ENCODE results near the gene GOLGA6L9. TPM values are rescaled to one million over a fixed set of nuclear protein-coding genes. Genes with fewer than 3 reads are reported as not detected.
"Not testable (repeated sequence)": the region's sequence is repeated elsewhere in the genome, so short reads cannot be mapped to it uniquely, and the experiment has no call there.

Gene GOLGA6L9
- total RNA-seq, 2 experiments from 2014 or later: 1.3 to 1.8 TPM

DNA sequence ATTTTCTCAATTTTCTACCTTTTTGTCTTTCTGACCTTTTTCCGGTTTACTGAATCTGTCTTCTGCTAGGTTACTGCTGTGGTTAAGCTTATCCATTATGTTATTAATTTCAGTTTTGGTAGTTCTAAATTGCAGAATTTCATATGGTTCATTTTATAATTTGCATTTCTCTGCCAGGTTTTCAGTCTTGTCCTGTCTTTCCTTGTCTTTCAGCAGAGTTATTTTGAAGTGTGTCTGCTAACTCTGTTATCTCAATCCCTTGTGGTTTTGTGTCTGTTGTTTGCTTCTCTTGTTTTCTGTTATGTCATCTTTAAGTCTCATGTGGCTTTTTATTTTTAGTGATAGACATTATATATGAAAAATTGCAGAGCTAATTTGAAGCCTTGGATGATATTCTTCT is 18.0 kb upstream of the GOLGA6L9 start:
- H3K4me1 Mint-ChIP-seq; H3K4me3 Mint-ChIP-seq; H3K27ac Mint-ChIP-seq; H3K27me3 Mint-ChIP-seq; CTCF ChIA-PET; DNase-seq; POLR2A ChIA-PET; H3K9me3 Mint-ChIP-seq; H3K36me3 Mint-ChIP-seq (ENCODE audit: low read depth): not testable (repeated sequence)

DNA sequence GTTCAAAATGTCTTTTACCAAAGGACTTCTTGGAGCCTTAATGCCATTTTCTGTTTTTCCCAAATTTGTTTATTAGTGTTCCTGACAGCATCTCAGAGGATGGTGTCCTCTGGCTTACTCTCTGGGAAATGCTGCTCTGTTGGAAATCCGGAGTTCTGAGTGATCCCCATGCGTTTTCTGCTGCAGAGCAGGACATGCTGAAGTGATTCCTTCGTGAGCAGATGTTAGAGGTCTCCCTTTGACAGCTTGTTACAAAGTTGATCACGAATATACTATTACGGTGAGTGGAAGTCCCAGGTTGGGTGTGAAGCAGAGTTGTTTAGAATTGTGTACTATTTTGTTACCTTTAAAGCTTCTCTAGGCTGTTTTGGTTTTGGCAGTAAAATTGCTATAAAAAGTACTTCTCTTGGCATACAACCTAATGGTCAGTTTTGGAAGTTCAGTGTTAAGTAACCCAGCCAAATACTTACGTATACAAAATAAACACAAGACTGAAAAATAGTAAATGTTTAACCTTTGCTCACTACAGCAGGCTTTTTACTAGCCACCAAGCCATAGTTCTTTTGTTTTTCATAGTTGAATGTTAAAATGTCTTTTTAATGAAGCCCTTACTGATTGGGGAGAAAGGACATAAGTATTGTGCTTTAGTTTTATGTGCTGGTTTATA is 15.0 kb upstream of the GOLGA6L9 start:
- H3K36me3 Mint-ChIP-seq (ENCODE audit: low read depth); H3K27me3 Mint-ChIP-seq; POLR2A ChIA-PET; H3K4me1 Mint-ChIP-seq; H3K4me3 Mint-ChIP-seq; CTCF ChIA-PET; H3K9me3 Mint-ChIP-seq; DNase-seq; H3K27ac Mint-ChIP-seq: not testable (repeated sequence)

DNA sequence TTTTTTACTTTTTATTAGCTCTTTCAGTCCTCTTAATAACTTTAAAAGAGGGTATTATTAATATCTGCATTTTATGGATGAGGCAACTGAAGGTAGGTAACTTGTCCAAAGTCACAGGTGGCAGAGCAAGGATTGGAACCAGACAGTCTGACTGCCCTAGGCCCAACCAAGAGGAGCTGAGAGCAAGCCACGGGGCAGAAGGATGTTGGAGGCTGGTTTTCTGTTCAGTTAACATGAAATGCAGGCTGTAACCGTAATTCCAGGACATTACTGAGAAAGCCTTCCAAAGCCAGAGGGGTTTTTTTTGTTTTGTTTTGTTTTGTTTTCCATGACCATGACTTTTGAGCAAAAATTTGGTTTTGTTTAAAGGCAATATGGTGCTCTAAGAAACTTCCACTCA is 9.1 kb upstream of the GOLGA6L9 start:
- H3K4me3 Mint-ChIP-seq; POLR2A ChIA-PET; H3K9me3 Mint-ChIP-seq; CTCF ChIA-PET; H3K36me3 Mint-ChIP-seq (ENCODE audit: low read depth); H3K4me1 Mint-ChIP-seq; DNase-seq; H3K27me3 Mint-ChIP-seq: not testable (repeated sequence)
- H3K27ac Mint-ChIP-seq: peak overlapping the region; percentile 75

DNA sequence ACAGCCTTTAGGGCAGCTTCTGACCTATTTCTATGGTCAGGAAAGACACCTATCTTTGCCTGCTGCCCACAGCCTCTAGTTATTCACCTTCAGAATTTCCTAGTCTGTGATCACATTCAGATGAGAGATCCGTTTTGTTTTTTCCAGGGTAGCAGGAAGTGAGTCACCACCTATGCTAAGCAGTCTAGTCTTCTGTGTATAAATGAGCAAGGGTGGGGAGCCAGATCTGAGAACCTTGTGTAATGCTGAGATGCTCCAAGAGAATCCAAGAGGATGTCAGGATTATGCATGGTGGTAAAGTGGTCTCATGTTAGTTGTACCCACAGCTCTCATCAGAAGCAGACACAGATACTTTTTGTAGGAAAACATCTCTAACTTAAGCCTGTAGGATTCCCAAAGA is 8.7 kb upstream of the GOLGA6L9 start:
- H3K4me1 Mint-ChIP-seq; POLR2A ChIA-PET; H3K27me3 Mint-ChIP-seq; H3K27ac Mint-ChIP-seq; H3K9me3 Mint-ChIP-seq; H3K4me3 Mint-ChIP-seq; DNase-seq; CTCF ChIA-PET; H3K36me3 Mint-ChIP-seq (ENCODE audit: low read depth): not testable (repeated sequence)

DNA sequence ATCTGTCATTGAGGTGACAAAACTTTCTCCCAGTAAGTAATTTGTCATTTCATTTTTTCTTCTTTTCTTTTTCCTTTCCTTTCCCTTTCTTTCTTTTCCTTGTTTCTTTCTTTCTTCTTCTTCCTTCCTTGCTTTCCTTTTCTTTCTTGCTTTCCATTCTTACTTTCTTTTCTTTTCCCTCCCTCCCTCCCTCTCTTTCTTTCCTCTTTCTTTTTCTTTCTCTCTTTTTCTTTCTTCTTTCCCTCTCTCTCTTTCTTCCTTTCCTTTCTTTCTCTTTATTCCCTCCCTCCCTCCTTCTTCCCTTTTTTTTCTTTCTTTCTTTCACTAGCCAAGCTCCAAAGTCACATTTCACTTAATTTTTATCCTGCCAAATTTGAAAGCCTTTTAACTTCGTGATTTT is 2.5 kb upstream of the GOLGA6L9 start:
- DNase-seq; H3K27ac Mint-ChIP-seq; H3K4me3 Mint-ChIP-seq; CTCF ChIA-PET; H3K9me3 Mint-ChIP-seq; H3K4me1 Mint-ChIP-seq; H3K27me3 Mint-ChIP-seq; POLR2A ChIA-PET; H3K36me3 Mint-ChIP-seq (ENCODE audit: low read depth): not testable (repeated sequence)

DNA sequence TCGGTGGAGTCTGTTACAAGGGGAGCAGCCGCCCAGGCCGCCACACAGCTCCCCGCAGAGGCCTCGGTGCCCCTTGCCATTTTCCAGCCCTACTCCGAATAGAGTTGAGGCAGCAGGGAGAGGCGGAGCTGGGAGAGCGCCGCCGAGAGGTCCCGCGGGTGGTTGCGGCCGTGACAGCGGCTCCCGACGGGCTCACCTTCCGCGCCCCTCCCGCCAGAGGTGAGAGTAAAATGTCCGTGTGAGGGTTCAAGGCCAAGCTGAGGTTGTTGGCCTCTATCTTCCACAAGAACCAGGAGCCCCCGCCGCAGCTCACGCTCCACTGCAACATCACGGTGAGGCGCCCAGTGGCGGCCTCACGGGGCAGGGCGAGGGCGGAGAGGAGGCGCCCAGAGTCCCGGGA is 15.8 kb downstream of the GOLGA6L9 start:
- DNase-seq; CTCF ChIA-PET; H3K9me3 Mint-ChIP-seq; POLR2A ChIA-PET; H3K36me3 Mint-ChIP-seq (ENCODE audit: low read depth); H3K27ac Mint-ChIP-seq; H3K27me3 Mint-ChIP-seq; H3K4me1 Mint-ChIP-seq; H3K4me3 Mint-ChIP-seq: not testable (repeated sequence)

DNA sequence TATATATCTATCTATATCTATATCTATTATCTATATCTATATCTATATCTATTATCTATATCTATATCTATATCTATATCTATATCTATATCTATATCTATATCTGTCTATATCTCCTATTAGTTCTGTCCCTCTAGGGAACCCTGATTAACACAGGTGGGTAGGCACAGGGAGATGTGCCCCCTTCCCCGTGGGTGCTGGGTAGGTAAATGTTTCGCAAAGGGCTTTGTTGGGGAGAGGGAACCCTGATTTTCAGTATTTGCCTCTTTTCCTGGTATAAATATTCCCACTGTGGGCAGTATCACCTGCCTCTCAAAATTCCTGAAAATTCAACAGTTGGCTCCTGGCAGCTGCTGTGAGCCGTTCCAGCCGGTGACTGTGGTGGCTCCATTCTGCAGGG is 27.7 kb downstream of the GOLGA6L9 start:
- POLR2A ChIA-PET; H3K36me3 Mint-ChIP-seq (ENCODE audit: low read depth); CTCF ChIA-PET; DNase-seq; H3K9me3 Mint-ChIP-seq; H3K4me1 Mint-ChIP-seq; H3K27me3 Mint-ChIP-seq; H3K27ac Mint-ChIP-seq; H3K4me3 Mint-ChIP-seq: not testable (repeated sequence)

DNA sequence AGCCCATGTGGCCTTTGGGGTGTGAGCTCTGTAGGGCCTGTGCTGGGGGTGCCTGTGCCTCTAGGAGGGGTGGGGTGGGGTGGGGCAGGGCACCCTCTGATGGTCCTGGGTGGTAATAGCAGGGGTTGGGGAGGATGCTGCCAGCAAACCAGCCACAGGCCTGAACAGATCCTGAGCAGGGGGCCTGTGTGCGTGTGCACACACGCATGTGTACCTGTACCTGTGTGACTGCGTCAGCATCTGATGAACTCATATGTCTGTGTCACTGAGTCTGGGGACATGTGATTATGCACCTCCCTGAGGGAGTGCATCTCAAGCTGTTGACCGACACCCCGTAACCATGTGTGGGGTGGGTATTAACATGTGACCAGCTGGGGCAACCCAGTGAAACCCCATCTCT is 36.0 kb downstream of the GOLGA6L9 start:
- H3K27ac Mint-ChIP-seq; H3K4me3 Mint-ChIP-seq; H3K4me1 Mint-ChIP-seq; CTCF ChIA-PET; DNase-seq; H3K36me3 Mint-ChIP-seq (ENCODE audit: low read depth); H3K27me3 Mint-ChIP-seq; H3K9me3 Mint-ChIP-seq; POLR2A ChIA-PET: not testable (repeated sequence)

DNA sequence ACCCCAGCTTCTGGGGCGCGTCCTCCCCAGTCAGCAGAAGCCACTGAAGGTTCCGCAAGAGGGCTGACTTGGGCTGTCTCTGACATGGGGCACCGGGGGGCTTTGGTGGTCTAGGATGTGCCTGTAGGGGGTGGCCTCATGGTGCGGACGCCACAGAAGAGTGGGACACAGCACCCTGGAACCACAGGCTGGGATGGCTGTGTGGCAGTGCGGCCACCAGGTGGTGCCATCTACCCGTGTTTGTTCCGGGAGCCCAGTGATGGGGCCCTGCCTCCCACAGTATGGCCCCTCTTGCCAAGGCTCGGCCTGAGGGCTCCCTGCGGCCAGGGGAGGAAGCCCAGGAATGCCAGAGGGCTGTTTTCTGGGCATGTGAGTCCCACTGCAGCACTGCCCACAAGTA is 38.6 kb downstream of the GOLGA6L9 start:
- H3K27ac Mint-ChIP-seq; H3K4me3 Mint-ChIP-seq; H3K9me3 Mint-ChIP-seq; DNase-seq; H3K36me3 Mint-ChIP-seq (ENCODE audit: low read depth); H3K27me3 Mint-ChIP-seq; H3K4me1 Mint-ChIP-seq; CTCF ChIA-PET; POLR2A ChIA-PET: not testable (repeated sequence)

DNA sequence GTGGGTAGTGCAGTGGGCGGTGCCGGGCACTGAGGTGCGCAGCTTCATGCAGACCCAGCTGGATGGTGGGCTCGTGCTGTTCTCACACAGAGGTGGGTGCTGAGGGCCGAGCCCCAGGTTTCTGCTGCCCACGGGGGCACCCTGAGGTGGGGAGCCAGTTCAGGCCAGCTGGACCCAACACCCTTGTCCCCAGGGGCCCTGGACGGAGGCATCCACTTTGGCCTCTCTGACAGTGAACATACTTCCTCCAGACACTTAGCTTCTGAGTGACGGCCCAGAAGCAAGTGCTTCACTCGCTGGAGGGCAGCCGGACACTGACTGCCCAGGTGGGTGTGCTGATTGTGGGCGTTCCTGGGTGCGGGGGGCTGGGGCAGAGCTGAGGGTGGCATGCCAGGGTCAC is 39.8 kb downstream of the GOLGA6L9 start:
- H3K27ac Mint-ChIP-seq, POLR2A ChIA-PET, CTCF ChIA-PET: not testable (repeated sequence)

DNA sequence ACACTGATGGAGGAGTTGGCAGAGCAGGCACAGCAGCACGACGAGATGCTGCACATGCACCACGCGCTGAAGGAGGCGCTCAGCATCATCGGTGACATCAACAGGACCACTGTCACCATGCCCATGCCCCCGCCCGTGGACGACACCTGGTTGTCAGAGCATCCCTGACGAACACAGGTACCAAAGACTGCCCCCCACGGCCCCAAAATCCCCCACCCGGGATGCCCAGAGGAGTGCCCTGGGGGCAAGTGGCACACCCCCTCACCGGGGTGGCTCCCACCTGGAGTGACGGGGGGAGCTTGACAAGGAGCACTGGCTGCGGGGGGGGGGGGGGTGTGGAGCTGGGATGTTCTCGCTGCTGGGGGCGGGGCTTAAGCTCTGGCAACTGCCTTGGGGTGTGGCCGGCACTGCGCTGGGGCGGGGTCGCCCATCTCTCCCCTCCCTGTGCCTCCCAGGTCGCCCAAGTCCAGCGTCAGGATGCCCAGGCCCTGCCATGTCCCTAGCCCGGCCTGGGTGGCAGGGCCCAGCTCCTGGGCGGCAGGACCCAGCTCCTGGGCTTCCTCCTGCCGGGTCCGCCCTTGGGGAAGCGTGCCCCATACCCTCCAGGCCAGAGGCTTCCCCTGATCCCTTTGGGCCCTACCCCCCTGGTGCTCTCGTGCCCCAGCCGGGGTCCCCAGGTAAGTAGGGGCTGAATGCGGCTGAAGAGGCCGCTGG is 42.8 kb downstream of the GOLGA6L9 start:
- H3K9me3 Mint-ChIP-seq; POLR2A ChIA-PET; CTCF ChIA-PET; H3K4me1 Mint-ChIP-seq; H3K27me3 Mint-ChIP-seq; DNase-seq; H3K36me3 Mint-ChIP-seq (ENCODE audit: low read depth); H3K4me3 Mint-ChIP-seq; H3K27ac Mint-ChIP-seq: not testable (repeated sequence)

More for the DNA sequence above, 39.8 kb downstream of the GOLGA6L9 start:
- H3K36me3 Mint-ChIP-seq (ENCODE audit: low read depth); H3K4me3 Mint-ChIP-seq; H3K27me3 Mint-ChIP-seq; H3K9me3 Mint-ChIP-seq; DNase-seq; H3K4me1 Mint-ChIP-seq: not testable (repeated sequence)

DNA sequence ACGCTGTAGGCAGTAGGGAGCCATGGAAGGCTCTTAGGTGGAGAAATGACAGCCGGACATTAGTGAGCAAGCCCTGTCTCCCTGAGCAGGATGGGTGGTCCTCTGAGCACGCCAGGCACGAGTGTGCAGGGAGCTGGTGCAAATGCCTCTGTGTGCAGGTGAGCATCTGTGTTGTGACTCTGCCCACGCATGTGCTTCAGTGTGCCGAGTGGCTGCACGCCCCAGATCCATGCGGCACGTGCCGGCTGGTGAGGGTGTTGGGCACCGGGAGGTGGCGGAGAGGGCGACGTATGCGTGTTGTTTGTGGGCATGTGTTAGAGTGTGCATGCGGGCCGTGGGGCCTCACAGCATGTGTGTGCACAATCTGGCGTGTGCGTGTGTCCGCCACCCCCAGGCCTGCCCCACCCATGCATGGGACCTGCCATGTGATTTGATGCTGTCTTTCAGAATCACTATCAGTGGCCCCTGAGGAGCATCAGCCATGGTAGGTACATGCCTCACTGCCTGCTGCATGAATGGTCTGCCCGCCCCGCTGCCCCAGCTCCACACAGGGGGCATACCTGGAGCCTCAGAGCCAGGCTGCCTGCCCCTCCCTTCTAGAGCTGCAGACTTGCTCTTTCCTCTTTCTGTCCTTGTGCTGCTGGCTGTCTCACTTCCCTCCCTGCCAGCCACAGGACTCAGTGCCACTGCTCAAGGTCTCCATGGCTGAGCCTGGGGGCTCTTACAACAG is 45.1 kb downstream of the GOLGA6L9 start:
- DNase-seq; H3K9me3 Mint-ChIP-seq; H3K27ac Mint-ChIP-seq; H3K4me1 Mint-ChIP-seq; H3K4me3 Mint-ChIP-seq; H3K27me3 Mint-ChIP-seq; H3K36me3 Mint-ChIP-seq (ENCODE audit: low read depth); POLR2A ChIA-PET; CTCF ChIA-PET: not testable (repeated sequence)

DNA sequence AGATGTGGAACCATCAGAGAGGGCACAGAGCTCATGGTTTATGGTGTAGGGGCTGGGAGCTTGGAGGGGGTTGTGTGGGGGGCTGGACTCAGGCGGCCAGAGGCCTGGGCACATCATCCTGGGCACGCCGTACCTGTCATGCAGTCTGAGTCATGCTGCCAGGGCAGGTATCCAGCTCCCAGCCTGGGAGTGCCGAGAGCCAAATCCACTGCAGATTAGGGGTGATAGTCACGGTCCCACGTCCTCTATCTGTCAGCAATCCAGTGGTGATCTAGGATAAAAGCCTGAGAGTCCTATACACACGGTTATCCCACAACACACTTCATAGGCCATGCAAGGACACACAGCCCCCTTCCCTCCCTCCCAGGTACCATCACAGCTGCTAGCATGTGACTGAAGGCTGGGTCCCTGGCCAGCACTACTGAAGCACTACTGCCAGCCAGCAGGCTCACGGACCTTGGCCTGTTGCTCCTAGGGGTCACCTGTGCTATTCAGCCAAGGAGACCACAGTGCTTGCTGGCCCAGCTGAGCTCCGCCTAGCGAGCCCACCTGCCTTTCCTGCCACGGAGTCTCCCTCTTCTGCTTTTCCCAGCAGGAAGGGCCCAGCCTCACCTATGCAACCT is 45.8 kb downstream of the GOLGA6L9 start:
- H3K4me3 Mint-ChIP-seq; DNase-seq; H3K4me1 Mint-ChIP-seq; H3K36me3 Mint-ChIP-seq (ENCODE audit: low read depth); H3K27ac Mint-ChIP-seq; POLR2A ChIA-PET; H3K9me3 Mint-ChIP-seq; H3K27me3 Mint-ChIP-seq; CTCF ChIA-PET: not testable (repeated sequence)
